Measurements from ENCODE around the gene ANXA6. TPM values are rescaled to one million over a fixed set of nuclear protein-coding genes. Genes with fewer than 3 reads are reported as not detected.
"Not testable (repeated sequence)": the region's sequence is repeated elsewhere in the genome, so short reads cannot be mapped to it uniquely, and the experiment has no call there.

The ANXA6 gene
- total and polyA plus RNA-seq, 2 of the 4 experiments (the other 2 are of a cell fraction) = 355 to 610 TPM

DNA sequence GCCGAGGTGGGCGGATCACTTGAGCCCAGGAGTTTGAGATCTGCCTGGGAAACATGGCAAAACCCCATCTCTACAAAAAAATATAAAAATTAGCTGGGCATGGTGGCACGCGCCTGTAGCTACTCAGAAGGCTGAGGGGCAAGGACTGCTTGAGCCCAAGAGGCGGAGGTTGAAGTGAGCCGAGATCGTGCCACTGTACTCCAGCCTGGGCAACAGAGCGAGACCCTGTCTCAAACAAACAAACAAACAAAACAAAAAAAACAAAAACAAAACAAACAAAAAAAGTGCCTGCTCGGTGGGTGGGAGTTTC is 39.7 kb upstream of the ANXA6 start:
- H3K4me3 ChIP-seq (ENCODE audit: insufficient read depth, low read depth, low read length); H3K4ac ChIP-seq (ENCODE audit: low read depth, low read length); DNase-seq; H3K23ac ChIP-seq (ENCODE audit: low read depth, low read length); H3K79me1 ChIP-seq (ENCODE audit: low read depth in 1 of 2, low read length in 2 of 2); H3K9ac ChIP-seq (ENCODE audit: low read depth, low read length); H3K4me1 ChIP-seq (ENCODE audit: control insufficient read depth, insufficient read depth, low read length); dilution Hi-C loops (cut with HindIII; ENCODE audit: low sequenced_read_pairs, unreplicated experiment); H3K27me3 ChIP-seq (ENCODE audit: control insufficient read depth, insufficient read depth, low read length); H2AK5ac ChIP-seq (ENCODE audit: low read depth, low read length); H2BK120ac ChIP-seq (ENCODE audit: low read depth, low read length); CTCF ChIA-PET; H3K9me1 ChIP-seq (ENCODE audit: insufficient read depth, low read length); ATAC-seq (ENCODE audit: low read depth); POLR2A ChIA-PET (ENCODE audit: unreplicated experiment); H3K18ac ChIP-seq (ENCODE audit: low read depth, low read length); H2BK15ac ChIP-seq (ENCODE audit: low read depth, low read length); intact Hi-C loops (cut with micrococcal nuclease); in situ Hi-C loops (cut with MboI; ENCODE audit: low sequenced_read_pairs); H3K56ac ChIP-seq (ENCODE audit: extremely low read depth, insufficient read depth, low read length); H3K4me2 ChIP-seq (ENCODE audit: low read depth, low read length); H2BK5ac ChIP-seq (ENCODE audit: low read depth, low read length, poor library complexity, severe bottlenecking); H3K14ac ChIP-seq (replicated peaks; ENCODE audit: low read depth, low read length); H2BK20ac ChIP-seq (ENCODE audit: low read depth, low read length); H4K20me1 ChIP-seq (ENCODE audit: insufficient read depth, low read length); H3K36me3 ChIP-seq (ENCODE audit: control insufficient read depth, insufficient read depth, low read length); H4K5ac ChIP-seq (ENCODE audit: low read depth, low read length); H3K9me3 ChIP-seq (ENCODE audit: control insufficient read depth, insufficient read depth, low read length); H4K8ac ChIP-seq (ENCODE audit: low read depth in 2 of 2, low read length in 2 of 2); H2AFZ ChIP-seq (replicated peaks; ENCODE audit: low read length, poor library complexity); BruUV-seq (replicated peaks); H2AK9ac ChIP-seq (replicated peaks; ENCODE audit: low read depth, low read length, poor library complexity); H3K27ac ChIP-seq (ENCODE audit: insufficient read depth, low read length); H4K91ac ChIP-seq (ENCODE audit: insufficient read depth, low read depth, low read length): not testable (repeated sequence)
- no CpG with 5 or more reads among the region's 9 CpGs for WGBS, 2 experiments (ENCODE audit: extremely low coverage in 2 of 2, insufficient read length in 1 of 2)

All from IMR-90 (cell line).